Measurements from ENCODE around the gene CBFA2T2. TPM values are rescaled to one million over a fixed set of nuclear protein-coding genes. Genes with fewer than 3 reads are reported as not detected.
A peak's percentile ranks its signal among the peaks of the same experiment; 100 is the strongest.

CBFA2T2 gene
- total RNA-seq, 1 experiment from 2014 or later: 20.0 TPM

DNA sequence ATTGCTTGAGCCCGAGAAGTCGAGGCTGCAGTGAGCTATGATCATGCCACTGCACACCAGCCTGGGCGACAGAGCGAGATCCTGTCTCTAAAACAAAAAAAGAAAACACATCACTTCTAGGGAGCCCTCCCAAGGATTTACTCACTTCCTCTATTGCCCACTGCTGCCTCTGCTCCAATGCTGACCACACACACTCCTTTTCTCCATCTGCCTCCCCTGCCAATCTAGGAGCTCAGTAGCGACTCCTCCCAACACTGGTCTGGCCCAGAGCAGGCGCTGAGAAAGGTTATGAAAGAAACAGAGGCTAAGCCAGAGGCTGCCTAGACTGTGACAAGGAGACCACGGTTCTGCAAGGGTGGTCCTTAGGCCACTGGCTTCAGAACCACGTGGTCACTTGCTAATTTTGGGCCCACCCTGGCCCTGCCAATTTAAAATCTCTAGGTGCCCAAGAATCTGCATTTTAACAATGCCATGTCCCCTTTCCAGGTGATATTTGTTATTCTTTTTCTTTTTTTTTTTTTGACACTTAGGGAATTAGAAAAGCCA, 197.5 kb downstream of the CBFA2T2 start:
- peaks cover 33% of the 10 kb centered on the region for H3K4me1 ChIP-seq (replicated peaks; ENCODE audit: insufficient read depth)
- no peaks in the 10 kb centered on the region for H3K9me3 ChIP-seq (ENCODE audit: insufficient read depth, low read depth)
- H4K20me1 ChIP-seq (ENCODE audit: insufficient read depth): no peaks in the 10 kb centered on the region
- intact Hi-C loops (cut with micrococcal nuclease; ENCODE audit: unreplicated experiment): no loop called here
- BruUV-seq (replicated peaks): no TSS peak
- no peaks in the 10 kb centered on the region for H3K9me2 ChIP-seq (ENCODE audit: insufficient read depth)
- no peaks in the 10 kb centered on the region for H3K36me3 ChIP-seq (ENCODE audit: low read depth)
- ChIA-PET CTCF (no interaction called here), POLR2A (ENCODE audit: unreplicated experiment) (interaction anchor here (0.5 kb wide), 1 partner anchor 703 kb away, joined by 3 read pairs; no protein-coding TSS in a partner anchor)
- H2AFZ ChIP-seq: no peak overlapping the region
- no peak overlapping the region for H3K4me3 ChIP-seq
- peak in 1 of 2 experiments; percentile 17 for DNase-seq
- H3K4me2 ChIP-seq: no peak overlapping the region; the same call in 1 of the 2 replicates
- no peaks in the 10 kb centered on the region for H3K27me3 ChIP-seq (ENCODE audit: insufficient read depth, low read depth)
- H3K79me2 ChIP-seq (ENCODE audit: low read depth): peaks cover 27% of the 10 kb centered on the region
- no peak overlapping the region for H3K27ac ChIP-seq
- TF ChIP-seq, protein P1, sequence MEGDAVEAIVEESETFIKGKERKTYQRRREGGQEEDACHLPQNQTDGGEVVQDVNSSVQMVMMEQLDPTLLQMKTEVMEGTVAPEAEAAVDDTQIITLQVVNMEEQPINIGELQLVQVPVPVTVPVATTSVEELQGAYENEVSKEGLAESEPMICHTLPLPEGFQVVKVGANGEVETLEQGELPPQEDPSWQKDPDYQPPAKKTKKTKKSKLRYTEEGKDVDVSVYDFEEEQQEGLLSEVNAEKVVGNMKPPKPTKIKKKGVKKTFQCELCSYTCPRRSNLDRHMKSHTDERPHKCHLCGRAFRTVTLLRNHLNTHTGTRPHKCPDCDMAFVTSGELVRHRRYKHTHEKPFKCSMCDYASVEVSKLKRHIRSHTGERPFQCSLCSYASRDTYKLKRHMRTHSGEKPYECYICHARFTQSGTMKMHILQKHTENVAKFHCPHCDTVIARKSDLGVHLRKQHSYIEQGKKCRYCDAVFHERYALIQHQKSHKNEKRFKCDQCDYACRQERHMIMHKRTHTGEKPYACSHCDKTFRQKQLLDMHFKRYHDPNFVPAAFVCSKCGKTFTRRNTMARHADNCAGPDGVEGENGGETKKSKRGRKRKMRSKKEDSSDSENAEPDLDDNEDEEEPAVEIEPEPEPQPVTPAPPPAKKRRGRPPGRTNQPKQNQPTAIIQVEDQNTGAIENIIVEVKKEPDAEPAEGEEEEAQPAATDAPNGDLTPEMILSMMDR (conservative IDR thresholded peaks at IDR 0.05): no peak
- no peak for TF ChIP-seq EZH2 (IDR thresholded peaks at IDR 0.05; ENCODE audit: low read depth)
- peaks cover 16% of the 10 kb centered on the region; the same call in 1 of the 2 replicates for H3F3A ChIP-seq (ENCODE audit: insufficient read depth, low read depth)

DNA sequence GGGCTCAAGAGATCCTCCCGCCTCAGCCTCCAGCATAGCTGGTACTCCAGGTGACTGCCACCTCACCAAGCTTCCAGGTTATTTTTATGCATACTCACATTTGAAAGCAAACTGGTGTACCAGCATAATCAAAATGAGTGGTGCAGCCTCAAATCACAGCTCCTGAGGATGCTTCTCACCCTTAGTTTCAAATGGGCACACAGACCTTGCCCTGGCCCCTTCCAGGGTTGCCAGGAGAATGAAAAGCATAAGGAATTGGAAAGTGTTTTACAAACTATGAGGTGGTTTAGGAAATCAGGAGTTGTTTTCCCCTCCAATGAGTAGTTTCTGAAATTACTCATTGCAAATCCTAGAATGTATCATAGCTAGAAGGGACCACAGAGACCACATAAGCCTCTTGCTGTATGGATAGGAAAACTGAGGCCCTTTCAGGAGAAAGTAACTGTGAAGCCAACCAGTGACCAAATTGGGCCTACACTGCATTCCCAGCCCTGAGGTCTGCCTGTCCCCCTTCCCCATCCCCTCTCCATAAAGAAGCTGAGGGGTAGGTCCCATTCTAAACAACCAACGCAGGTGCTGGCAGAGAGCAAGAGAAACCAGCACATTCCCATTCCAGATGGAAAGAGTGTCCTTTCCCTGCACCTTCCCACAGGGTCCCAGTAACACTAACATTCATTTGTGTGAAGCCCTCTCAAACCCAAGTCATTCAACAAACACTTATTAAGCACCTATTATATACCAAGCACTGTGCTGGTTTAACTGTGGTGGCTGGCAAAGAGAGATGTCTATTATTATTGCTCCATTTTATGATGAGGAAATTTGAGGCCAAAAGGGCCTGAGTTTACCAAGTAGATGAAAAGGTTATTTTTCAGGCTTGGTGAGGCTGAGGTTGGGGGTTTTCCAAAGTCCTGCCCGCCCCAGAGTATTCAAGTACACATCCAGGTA, 198.4 kb downstream of the CBFA2T2 start:
- Histone ChIP-seq H3K36me3 (ENCODE audit: low read depth) (no peaks in the 10 kb centered on the region), H3K27ac (no peak overlapping the region), H2AFZ (no peak overlapping the region), H3K9me2 (ENCODE audit: insufficient read depth) (no peaks in the 10 kb centered on the region), H4K20me1 (ENCODE audit: insufficient read depth) (no peaks in the 10 kb centered on the region), H3K27me3 (ENCODE audit: insufficient read depth, low read depth) (no peaks in the 10 kb centered on the region), H3K9me3 (ENCODE audit: insufficient read depth, low read depth) (no peaks in the 10 kb centered on the region), H3K79me2 (ENCODE audit: low read depth) (peaks cover 19% of the 10 kb centered on the region), H3K4me1 (replicated peaks; ENCODE audit: insufficient read depth) (peaks cover 33% of the 10 kb centered on the region), H3K4me3 (no peak overlapping the region), H3F3A (ENCODE audit: insufficient read depth, low read depth) (peaks cover 16% of the 10 kb centered on the region; the same call in 1 of the 2 replicates), H3K4me2 (no peak overlapping the region)
- POLR2A ChIA-PET (ENCODE audit: unreplicated experiment): no interaction called here
- CTCF ChIA-PET: no interaction called here
- intact Hi-C loops (cut with micrococcal nuclease; ENCODE audit: unreplicated experiment): no loop called here
- no TSS peak for BruUV-seq (replicated peaks)
- no peak for TF ChIP-seq EZH2 (IDR thresholded peaks at IDR 0.05; ENCODE audit: low read depth)
- TF ChIP-seq, protein P1 (conservative IDR thresholded peaks at IDR 0.05): no peak
- peak in 1 of 2 experiments; percentile 1 for DNase-seq

DNA sequence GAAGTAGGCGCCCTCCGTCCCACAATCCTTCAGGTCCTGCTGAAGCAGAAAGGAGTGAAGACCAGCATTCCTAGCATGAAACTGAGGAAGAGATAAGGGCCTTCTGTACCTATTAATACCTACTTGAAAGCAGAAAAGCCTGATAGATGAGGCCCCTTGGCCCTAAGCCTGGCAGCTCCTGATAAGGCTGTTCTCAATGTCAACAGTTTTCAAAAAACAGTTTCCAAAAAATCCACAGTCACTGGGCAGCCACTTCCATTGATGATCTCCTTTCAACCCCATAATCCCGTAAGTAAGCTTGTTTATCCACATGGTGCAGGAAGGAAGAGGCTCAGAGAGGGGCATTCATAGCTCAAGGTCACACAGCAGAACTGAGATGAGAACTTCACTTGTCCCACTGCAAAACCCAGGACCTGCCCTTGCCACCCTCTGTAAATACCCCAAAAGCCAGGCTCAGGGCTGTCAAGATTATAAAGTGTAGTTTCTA, 199.1 kb downstream of the CBFA2T2 start:
- Histone ChIP-seq H3K27me3 (ENCODE audit: insufficient read depth, low read depth) (no peaks in the 10 kb centered on the region), H3K4me1 (replicated peaks; ENCODE audit: insufficient read depth) (peaks cover 30% of the 10 kb centered on the region), H3K9me2 (ENCODE audit: insufficient read depth) (no peaks in the 10 kb centered on the region), H3K4me2 (no peak overlapping the region), H4K20me1 (ENCODE audit: insufficient read depth) (no peaks in the 10 kb centered on the region), H3K79me2 (ENCODE audit: low read depth) (peaks cover 16% of the 10 kb centered on the region), H3K4me3 (no peak overlapping the region), H2AFZ (no peak overlapping the region), H3K36me3 (ENCODE audit: low read depth) (no peaks in the 10 kb centered on the region), H3K9me3 (ENCODE audit: insufficient read depth, low read depth) (no peaks in the 10 kb centered on the region), H3K27ac (no peak overlapping the region), H3F3A (ENCODE audit: insufficient read depth, low read depth) (peaks cover 16% of the 10 kb centered on the region; the same call in 1 of the 2 replicates)
- intact Hi-C loops (cut with micrococcal nuclease; ENCODE audit: unreplicated experiment): no loop called here
- peak in 1 of 2 experiments; percentile 17 for DNase-seq
- CTCF ChIA-PET: no interaction called here
- no TSS peak for BruUV-seq (replicated peaks)
- TF ChIP-seq EZH2 (IDR thresholded peaks at IDR 0.05; ENCODE audit: low read depth): no peak
- TF ChIP-seq, protein P1 (conservative IDR thresholded peaks at IDR 0.05): no peak
- POLR2A ChIA-PET (ENCODE audit: unreplicated experiment): no interaction called here
